Embryonic facial prominence (tissue), 1 donor: Measurements from ENCODE around the gene OSBPL6.
"Not testable (repeated sequence)": the region's sequence is repeated elsewhere in the genome, so short reads cannot be mapped to it uniquely, and the experiment has no call there.

Experiments
- DNase-seq: peaks from one replicate; pipeline ENCODE4 v3.0.0-alpha.2; 2016; ENCODE audit errors: extremely low spot score

The OSBPL6 gene

GRCh38 chr2:178198441-178198840 is 4.1 kb downstream of the OSBPL6 start:
- DNase-seq: not testable (repeated sequence)

DNA sequence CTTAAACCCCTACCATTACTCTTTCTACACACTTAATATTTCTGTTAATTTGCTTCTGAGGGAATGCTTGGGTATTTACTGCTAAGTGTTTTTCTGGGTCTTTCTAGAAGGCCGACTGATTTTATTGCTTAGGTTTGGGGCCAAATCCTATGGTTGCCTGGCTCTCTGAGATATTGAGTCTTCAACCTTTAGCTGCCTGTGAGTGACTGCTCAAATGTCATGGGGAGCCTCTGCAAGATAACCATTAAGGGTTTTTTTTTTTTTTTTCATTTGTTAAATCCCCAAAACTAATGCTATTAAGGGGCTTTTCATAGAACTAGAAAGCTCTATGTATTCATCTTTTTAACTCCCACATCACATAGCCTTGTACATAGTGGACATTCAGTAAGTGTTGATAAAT is 5.0 kb downstream of the OSBPL6 start:
- no peak for DNase-seq

DNA sequence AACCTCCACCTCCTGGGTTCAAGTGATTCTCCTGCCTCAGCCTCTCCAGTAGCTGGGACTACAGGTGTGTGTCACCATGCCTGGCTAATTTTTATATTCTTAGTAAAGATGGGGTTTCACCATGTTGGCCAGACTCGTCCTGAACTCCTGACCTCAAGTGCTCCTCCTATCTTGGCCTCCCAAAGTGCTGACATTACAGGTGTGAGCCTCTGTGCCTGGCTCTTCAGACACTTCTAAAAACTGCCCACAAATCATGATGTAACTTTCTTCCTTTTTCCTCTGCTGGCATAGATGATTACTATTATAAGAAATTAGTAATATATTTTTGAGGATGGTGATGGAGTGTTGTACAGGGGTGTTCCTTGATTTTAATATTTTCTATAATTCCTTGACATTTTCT is 6.0 kb downstream of the OSBPL6 start:
- no peak for DNase-seq

DNA sequence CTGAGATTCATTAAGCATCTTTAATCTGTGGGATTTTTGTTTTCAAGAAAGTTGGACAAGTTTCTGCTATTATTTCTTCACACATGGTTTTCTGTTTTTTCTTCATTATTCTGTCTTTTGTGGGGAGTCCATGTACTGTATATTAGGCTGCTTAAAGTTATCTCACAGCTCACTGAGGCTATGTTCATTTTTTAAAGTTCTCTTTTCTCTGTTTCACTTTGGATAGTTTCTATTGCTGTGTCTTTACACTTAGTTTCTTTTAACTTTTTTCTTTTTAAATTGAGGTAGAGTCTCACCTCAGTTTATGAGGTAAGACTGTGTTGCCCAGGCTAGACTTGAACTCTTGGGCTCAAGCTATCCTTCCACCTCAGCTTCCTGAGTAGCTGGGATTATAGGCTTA is 8.6 kb downstream of the OSBPL6 start:
- DNase-seq: no peak

DNA sequence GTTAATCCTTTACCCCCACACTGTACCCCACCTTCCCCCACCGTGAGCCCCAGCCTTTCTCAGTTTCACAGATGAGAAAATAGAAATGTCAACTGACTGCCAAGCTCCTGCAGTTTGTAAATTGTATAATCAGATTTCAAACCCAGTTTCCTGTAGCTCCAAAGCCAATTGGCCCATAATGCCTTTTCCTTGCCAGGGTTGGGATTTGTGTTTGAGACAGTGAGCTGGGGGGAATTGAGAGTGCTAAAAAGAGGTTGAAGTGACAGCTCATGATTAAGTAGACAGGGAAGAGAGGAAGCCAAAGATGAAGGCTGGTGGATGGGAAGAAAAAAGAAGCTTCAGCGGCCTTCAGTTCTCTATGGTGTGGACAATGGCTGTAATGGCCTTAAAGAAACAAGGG is 10.7 kb downstream of the OSBPL6 start:
- no peak for DNase-seq

DNA sequence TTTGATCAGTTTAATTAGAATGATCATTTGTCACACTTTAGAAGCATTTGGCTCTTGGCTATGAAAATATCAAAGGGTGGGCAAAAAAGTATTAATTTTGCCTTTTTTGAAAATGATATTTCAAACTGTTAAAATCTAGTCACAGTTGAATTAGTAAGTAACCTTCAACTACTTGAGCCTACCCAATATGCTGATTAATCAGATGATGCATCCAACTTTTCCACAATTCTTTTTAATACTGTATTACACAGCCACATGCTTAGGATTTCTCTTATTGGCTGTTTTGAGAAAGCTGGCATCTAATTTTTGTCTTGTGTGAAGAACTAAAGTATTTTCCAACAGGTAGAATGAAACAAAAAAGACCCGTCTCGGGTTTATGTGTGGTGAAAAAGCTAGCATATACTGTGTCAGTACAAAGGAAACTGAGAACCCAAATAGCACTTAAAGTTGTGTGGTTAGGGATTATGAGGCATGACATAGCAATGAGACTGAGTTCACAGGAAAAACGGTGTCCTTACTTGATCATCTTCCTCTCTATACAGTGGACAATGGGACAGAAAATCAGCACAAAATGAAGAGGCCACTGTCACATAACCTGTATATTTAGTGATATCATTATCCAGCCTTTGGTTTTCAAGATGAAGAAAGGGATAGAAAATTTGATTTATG is 11.7 kb downstream of the OSBPL6 start:
- DNase-seq: no peak

- DNase-seq: no peak
Measured at GRCh38 chr2:178208336-178208735, 14.0 kb downstream of the OSBPL6 start.

DNA sequence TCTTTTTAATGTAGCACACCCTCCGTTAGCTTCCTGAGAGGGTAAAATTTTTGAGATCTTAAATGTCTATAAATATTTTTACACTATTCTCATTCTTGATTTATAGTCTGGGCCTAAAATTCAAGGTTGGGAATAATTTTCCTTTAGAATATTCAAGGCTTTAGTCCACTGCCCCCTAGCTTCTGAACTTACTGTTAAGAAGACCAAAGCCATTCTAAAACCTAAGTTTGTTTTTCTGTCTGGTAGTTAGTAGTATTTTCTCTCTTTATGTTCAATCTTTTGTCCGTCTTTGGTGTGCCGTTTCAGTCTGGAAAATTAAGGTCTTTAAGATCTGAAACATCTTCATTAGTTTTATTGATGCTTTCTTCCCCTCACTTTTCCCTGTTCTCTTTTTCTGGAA is 14.5 kb downstream of the OSBPL6 start:
- DNase-seq: no peak

DNA sequence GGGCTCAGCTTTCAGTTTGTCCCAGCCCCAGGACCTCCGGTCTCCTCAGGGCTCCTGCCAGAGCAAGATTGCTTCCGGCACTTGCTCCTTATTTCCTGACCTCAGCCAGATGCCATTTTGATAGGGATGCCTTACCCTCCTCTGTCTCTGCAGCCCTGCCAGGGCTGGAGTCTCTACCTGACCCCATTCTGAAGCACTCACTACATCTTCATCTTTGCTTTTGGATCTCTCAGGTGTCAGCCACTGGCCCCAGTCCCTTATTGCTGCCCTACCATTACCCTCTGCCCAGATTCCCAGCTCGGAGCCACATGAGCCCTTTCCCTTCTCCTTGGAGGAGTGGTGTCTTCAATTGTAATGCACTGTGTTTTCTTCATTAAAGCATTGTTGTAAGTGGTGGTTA is 17.1 kb downstream of the OSBPL6 start:
- no peak for DNase-seq

GRCh38 chr2:178211943-178212342 is 17.6 kb downstream of the OSBPL6 start:
- DNase-seq: no peak

GRCh38 chr2:178213991-178214390 is 19.7 kb downstream of the OSBPL6 start:
- DNase-seq: no peak

DNA sequence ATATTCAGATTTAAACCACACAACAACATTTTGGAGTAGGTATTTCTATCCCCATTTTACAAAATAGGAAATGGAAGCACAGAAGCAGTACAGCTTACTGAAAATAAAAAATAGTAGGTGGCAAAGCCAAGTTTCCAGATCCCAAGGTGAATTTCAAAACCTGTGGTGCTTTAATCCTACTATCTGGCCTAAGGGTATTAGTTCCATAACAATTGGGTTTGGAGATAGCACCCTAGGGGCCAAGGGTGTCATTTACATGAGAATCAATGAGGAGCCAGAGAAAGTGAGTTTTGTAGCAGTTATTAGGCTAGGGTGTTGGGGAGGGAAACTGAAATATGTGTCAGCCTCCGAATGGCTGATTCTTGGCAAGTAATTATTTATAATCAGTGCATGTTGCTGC is 24.9 kb downstream of the OSBPL6 start:
- no peak for DNase-seq

DNA sequence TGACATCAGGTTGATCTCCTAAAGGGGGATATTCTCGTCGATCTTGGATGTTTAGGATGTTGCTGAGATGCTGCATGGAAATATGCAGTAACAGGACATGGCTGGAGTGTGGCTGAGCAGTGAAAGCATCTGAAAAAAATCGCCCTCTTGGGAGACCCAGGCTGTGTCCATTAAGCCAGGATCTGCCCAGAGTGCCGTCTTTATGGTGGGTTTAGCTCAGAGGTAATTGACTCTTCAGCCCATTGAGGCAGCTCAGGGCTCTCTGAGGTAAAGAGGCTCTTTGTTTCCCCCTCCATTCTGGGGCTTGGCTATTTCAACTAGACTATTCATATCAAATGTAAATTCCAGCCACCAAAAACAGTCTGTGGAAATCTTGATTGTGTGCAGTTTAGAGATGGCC is 26.5 kb downstream of the OSBPL6 start:
- no peak for DNase-seq

DNA sequence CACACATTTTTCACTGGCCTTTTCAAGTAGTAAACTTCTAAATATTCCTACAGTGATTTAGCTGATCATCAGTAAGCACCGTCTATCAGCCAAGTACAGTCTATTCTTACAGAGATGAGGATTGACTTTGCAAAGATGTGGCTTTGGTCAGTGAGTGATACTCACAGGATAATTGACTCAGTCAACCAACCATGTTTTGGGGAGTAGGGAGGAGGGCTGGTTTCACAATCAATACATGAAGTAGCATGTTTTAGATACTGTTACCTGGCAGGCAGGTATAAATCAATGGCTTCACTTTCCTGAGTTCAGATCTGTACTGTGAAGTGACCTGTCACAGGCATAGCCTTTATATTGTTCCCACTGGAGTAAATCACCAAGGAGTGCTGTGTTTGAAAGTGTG is 27.2 kb downstream of the OSBPL6 start:
- DNase-seq: no peak

DNA sequence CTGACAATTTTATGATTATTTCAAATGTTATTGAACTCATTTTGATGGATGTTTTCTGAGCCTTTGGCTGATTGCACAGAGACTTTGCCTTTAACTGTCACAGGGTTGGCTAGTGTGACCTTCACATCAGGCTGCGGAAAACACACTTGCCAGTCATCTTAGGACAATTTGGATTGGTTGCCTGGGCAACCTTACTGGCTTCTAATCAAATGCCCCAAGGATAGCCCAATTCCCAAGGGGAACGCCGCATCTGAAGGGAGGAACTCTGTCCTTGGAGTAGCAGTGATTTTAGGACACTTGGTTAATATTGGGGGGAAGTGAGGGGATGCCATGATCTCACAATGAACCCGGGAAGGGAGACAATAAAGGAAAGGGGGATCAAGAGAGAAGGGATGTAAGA is 29.5 kb downstream of the OSBPL6 start:
- no peak for DNase-seq

DNA sequence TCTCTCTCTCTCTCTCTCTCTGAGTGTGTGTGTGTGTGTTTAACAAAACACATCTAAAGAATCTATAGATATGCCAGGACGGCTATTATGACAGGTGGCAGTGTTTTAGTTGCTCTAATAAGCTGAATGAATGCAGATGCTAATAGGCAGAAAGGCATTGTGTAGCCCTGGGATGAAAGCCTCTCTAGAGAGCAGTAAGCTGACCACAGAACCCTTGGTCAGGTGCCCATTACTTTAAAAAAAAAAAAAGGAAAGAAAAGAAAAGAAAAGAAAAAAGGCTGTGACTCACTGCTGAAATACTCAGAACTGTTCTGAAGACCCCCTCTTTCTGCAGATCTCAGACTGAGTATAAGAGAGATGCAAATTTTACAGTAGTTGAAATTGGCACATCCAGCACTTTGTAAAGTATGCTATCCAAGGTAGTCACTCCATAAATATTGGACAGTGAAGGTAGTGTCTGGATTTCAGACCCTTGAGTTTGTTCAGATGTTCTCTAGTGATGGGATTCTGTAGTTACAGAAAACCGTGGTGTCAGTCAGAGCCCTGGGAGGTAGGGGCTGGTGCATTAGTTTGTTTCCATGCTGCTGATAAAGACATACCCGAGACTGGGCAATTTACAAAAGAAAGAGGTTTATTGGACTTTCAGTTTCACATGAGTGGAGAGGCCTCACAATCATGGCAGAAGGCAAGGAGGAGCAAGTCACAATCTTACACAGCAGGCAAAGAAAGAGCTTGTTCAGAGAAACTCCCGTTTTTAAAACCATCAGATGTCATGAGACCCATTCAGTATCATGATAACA is 30.9 kb downstream of the OSBPL6 start:
- DNase-seq: no peak

GRCh38 chr2:178227187-178227586 is 32.9 kb downstream of the OSBPL6 start:
- DNase-seq: no peak

GRCh38 chr2:178229927-178230326 is 35.6 kb downstream of the OSBPL6 start:
- no peak for DNase-seq

GRCh38 chr2:178230396-178230795 is 36.1 kb downstream of the OSBPL6 start:
- no peak for DNase-seq

DNA sequence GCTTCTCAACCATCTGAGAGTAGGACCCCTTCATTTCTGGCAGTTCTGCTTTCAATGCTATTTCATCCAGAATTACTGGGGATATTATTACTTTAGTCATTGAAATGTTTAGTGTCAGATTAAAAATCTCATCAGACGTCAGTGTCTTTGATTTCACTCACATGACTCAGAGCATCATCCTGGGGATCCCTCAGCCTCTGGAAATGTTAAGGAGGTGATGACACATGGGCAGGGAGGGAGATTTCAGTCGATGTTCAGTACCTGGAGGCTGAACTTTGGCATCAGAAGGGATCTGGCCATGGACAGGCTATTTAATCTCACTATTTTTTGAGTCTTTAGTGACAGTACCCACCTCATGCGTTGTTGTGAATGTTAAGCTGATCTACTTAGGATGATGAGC is 39.1 kb downstream of the OSBPL6 start:
- no peak for DNase-seq

DNA sequence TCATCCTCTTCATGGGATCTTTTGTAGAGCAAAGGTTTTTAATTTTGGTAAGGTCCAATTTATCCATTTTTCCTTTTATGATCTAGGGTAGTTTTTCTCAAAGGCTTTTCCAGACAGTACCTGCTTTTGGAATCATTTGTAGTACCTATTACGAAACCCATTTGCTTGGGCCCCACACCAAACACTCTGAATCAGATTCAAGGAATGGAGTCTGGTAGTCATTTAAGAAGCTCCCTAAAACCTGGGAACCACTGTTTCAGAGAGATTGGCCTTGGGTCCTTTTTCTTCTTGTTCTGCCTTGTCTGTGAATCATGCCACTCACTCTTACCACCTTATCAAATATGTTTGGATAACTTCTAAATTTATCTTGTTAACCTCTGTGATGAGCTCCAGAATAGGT is 40.3 kb downstream of the OSBPL6 start:
- DNase-seq: no peak

DNA sequence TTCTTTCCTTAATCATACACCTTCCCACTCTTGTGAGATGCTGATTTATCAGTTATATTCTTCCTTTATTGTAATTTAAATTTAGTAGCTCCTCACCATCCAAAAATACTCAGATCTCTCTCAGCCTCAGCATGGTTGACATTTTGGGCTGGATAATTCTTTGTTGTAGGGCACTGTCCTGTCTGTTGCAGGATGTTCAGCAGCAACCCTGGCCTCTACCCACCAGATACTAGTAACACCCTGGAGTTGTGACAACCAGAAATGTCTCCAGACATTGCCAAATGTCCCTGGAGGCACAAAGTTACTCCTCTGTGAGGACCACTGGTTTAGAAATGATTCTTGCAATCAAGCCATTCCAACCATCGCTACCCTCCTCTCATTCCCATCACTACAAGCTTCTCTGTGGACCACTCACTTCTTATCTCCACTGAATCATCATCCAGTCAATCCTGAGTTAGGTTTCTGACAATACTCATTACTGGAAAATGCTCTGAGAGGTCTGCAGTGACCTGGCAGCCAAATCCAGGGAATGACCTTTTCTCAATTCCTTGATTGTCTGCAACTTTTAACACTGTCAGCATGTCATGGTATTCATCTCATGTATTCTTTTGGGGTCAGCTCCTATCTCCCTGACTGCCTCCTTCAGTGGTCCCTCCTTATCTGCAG is 43.3 kb downstream of the OSBPL6 start:
- no peak for DNase-seq

GRCh38 chr2:178238154-178238521 is 43.8 kb downstream of the OSBPL6 start:
- no peak for DNase-seq
